Measurements from ENCODE around the gene CDH4.

CDH4 gene

DNA sequence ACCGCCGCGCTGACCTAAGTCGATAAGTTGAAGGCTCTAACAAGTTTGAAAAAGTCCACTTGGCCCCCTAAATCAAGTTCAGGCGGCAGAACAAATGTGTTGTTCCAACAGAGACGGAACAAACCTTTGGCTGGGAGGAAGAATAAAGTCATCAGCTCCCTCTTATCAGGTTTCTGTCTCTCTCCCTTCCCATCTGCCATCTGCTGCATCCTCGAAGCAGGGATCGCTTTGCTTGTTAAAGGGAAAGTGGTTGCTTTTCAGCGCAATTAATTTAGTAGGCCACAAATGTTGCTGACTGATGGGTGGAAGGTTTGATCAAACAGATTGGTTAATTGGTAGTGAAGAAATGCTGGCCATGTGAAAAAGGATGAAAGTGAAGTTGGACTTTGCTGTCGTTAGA lies 64.3 kb downstream of the CDH4 start:
- no peak for ATAC-seq (ENCODE audit: insufficient read depth, low read depth)
- H3K9ac ChIP-seq (ENCODE audit: low read depth, low read length): no peak overlapping the region
- no peak overlapping the region for H3K4me2 ChIP-seq (ENCODE audit: insufficient read depth, low read length)
- H3K4me1 ChIP-seq (ENCODE audit: insufficient read depth, low read length): no peaks in the 10 kb centered on the region
- no peaks in the 10 kb centered on the region for H3K36me3 ChIP-seq (ENCODE audit: insufficient read depth, low read length)
- H3K79me2 ChIP-seq (ENCODE audit: insufficient read depth, low read length): no peaks in the 10 kb centered on the region
- no peak overlapping the region for H3K4me3 ChIP-seq (ENCODE audit: low read depth in 1 of 2, low read length in 2 of 2)
- TF ChIP-seq EZH2 (IDR thresholded peaks at IDR 0.05; ENCODE audit: borderline replicate concordance, low read depth, low read length, severe bottlenecking) (no peak), CTCF (IDR thresholded peaks at IDR 0.05; ENCODE audit: borderline replicate concordance, extremely low read depth, low read length, poor library complexity, severe bottlenecking) (no peak)
- H3K9me3 ChIP-seq (ENCODE audit: insufficient read depth, low read length, severe bottlenecking): no peaks in the 10 kb centered on the region
- no peak overlapping the region for H3K27ac ChIP-seq (ENCODE audit: low read length)
- no peak for DNase-seq
- no peak overlapping the region for H2AFZ ChIP-seq (ENCODE audit: low read depth, low read length)
- H4K20me1 ChIP-seq (ENCODE audit: insufficient read depth, low read length): peaks cover 4% of the 10 kb centered on the region; the same call in 1 of the 2 replicates
- H3K27me3 ChIP-seq (ENCODE audit: insufficient read depth, low read length, poor library complexity): no peaks in the 10 kb centered on the region

DNA sequence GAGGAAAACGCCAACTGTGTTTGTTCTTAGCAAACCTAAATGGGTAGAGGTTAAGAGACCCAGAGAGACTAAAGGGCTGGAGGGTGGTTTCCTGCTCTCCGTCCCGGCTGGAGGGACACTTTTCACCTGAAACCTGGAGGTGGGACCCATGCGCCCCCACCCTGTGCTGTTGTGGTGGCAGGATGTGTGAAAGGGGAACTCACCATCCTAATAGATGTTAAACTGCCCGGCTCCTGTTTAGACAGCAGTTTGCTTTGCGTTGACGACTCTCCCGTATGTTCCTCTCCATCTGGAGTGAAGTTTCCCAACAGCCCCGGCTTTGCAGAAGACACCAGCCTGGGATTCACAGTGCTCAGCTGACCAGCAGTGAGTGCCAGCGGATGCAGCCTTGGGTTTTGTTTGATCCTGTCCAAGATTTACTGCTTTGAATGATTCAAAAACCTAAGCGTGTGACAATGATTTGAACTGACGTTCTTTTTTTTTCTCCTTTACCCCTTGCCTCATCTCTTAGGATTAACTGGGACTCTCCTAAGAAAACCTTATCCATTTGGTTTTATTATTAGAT lies 66.0 kb downstream of the CDH4 start:
- H3K27me3 ChIP-seq (ENCODE audit: insufficient read depth, low read length, poor library complexity): no peaks in the 10 kb centered on the region
- H3K4me2 ChIP-seq (ENCODE audit: insufficient read depth, low read length): no peak overlapping the region
- no peaks in the 10 kb centered on the region; the same call in 1 of the 2 replicates for H4K20me1 ChIP-seq (ENCODE audit: insufficient read depth, low read length)
- no peaks in the 10 kb centered on the region for H3K79me2 ChIP-seq (ENCODE audit: insufficient read depth, low read length)
- H3K9me3 ChIP-seq (ENCODE audit: insufficient read depth, low read length, severe bottlenecking): no peaks in the 10 kb centered on the region
- H3K4me3 ChIP-seq (ENCODE audit: low read depth in 1 of 2, low read length in 2 of 2): no peak overlapping the region
- no peak overlapping the region for H2AFZ ChIP-seq (ENCODE audit: low read depth, low read length)
- H3K36me3 ChIP-seq (ENCODE audit: insufficient read depth, low read length): no peaks in the 10 kb centered on the region
- DNase-seq: no peak
- no peaks in the 10 kb centered on the region for H3K4me1 ChIP-seq (ENCODE audit: insufficient read depth, low read length)
- TF ChIP-seq CTCF (IDR thresholded peaks at IDR 0.05; ENCODE audit: borderline replicate concordance, extremely low read depth, low read length, poor library complexity, severe bottlenecking) (no peak), EZH2 (IDR thresholded peaks at IDR 0.05; ENCODE audit: borderline replicate concordance, low read depth, low read length, severe bottlenecking) (no peak)
- no peak for ATAC-seq (ENCODE audit: insufficient read depth, low read depth)
- H3K27ac ChIP-seq (ENCODE audit: low read length): no peak overlapping the region
- H3K9ac ChIP-seq (ENCODE audit: low read depth, low read length): no peak overlapping the region

DNA sequence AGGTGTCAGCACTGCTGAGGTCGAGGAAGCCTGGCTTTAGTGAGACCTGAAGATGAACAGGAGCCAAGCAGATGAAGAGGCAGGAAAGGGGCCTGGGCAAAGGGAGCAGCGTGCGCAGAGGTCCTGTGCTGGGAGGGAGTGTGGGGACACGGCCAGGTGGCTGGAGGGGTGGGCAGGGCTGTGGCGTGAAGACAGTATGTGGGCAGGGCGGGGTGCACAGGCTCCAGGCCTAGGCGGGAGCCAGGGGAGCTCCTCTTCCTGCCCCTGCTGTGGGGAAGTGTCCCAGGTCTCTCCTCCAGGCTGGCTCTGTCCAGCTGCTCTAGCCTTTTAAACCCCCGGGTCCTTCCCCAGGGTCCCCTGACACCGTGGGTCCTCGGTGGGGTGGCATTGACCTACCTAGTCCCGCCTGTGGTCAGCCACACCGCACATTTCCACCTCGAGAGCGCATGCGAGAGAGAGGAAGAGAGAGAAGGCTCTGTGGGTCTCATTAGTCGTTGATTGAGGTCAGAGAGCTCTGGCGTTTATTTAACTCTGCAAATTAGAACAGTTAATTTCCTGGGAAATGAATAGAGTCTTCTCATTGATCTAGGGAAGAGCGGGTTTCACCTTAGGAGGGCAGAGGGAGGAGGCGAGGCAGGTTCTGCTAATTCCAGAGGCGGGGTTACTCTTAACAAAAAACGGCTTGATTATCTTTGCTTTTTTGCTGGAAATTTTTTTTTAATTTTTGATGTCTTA lies 68.8 kb downstream of the CDH4 start:
- Histone ChIP-seq H3K27ac (ENCODE audit: low read length) (no peak overlapping the region), H4K20me1 (ENCODE audit: insufficient read depth, low read length) (no peaks in the 10 kb centered on the region; the same call in 1 of the 2 replicates), H3K4me3 (ENCODE audit: low read depth in 1 of 2, low read length in 2 of 2) (no peak overlapping the region), H2AFZ (ENCODE audit: low read depth, low read length) (no peak overlapping the region), H3K9ac (ENCODE audit: low read depth, low read length) (no peak overlapping the region), H3K4me1 (ENCODE audit: insufficient read depth, low read length) (no peaks in the 10 kb centered on the region), H3K4me2 (ENCODE audit: insufficient read depth, low read length) (no peak overlapping the region), H3K79me2 (ENCODE audit: insufficient read depth, low read length) (no peaks in the 10 kb centered on the region), H3K27me3 (ENCODE audit: insufficient read depth, low read length, poor library complexity) (peaks cover 10% of the 10 kb centered on the region), H3K9me3 (ENCODE audit: insufficient read depth, low read length, severe bottlenecking) (no peaks in the 10 kb centered on the region), H3K36me3 (ENCODE audit: insufficient read depth, low read length) (no peaks in the 10 kb centered on the region)
- no peak for ATAC-seq (ENCODE audit: insufficient read depth, low read depth)
- DNase-seq: no peak
- TF ChIP-seq EZH2 (IDR thresholded peaks at IDR 0.05; ENCODE audit: borderline replicate concordance, low read depth, low read length, severe bottlenecking) (no peak), CTCF (IDR thresholded peaks at IDR 0.05; ENCODE audit: borderline replicate concordance, extremely low read depth, low read length, poor library complexity, severe bottlenecking) (no peak)
